Liver (tissue), 9 donors: ENCODE data around the gene WNT4. TPM values are rescaled to one million over a fixed set of nuclear protein-coding genes. Genes with fewer than 3 reads are reported as not detected.

Experiments used
- DNase-seq: peaks from one replicate; pipeline ENCODE4 v3.0.0-alpha.2; 2017; ENCODE audit warnings: low spot score
- H3K27ac ChIP-seq, 2 donors: one replicate each; pipeline ENCODE4 v1.7.0; 2013; ENCODE audit warnings: inconsistent platforms in 2 of 2, low read length in 2 of 2, control low read depth in 1 of 2, low read depth in 1 of 2, mild to moderate bottlenecking in 1 of 2
- H3K27me3 ChIP-seq, 4 donors: one replicate each; pipeline versions ENCODE4 v1.6.1 to v1.7.0; 2013; ENCODE audit warnings: low read length in 3 of 4, inconsistent platforms in 1 of 4, mild to moderate bottlenecking in 1 of 4, moderate library complexity in 1 of 4; ENCODE audit not compliant: control insufficient read depth in 4 of 4, insufficient read depth in 4 of 4
- H3K36me3 ChIP-seq, 4 donors: one replicate each; pipeline versions ENCODE4 v1.6.1 to v1.7.0; 2013; ENCODE audit warnings: low read length in 3 of 4, mild to moderate bottlenecking in 3 of 4, low read depth in 1 of 4, moderate library complexity in 1 of 4; ENCODE audit not compliant: control insufficient read depth in 4 of 4, insufficient read depth in 3 of 4
- H3K4me1 ChIP-seq, 4 donors: one replicate each; pipeline versions ENCODE4 v1.6.1 to v1.7.0; 2013; ENCODE audit warnings: low read length in 3 of 4, mild to moderate bottlenecking in 3 of 4, moderate library complexity in 1 of 4; ENCODE audit not compliant: control insufficient read depth in 4 of 4, insufficient read depth in 4 of 4
- H3K4me3 ChIP-seq, 3 donors: one replicate each; pipeline versions ENCODE4 v1.6.1 to v1.7.0; 2013; ENCODE audit warnings: low read length in 3 of 3, control low read depth in 1 of 3, low read depth in 1 of 3, mild to moderate bottlenecking in 1 of 3
- H3K9ac ChIP-seq, 2 donors: one replicate each; pipeline ENCODE4 v1.7.0; 2013; ENCODE audit warnings: low read length in 2 of 2, mild to moderate bottlenecking in 2 of 2, moderate library complexity in 2 of 2, control low read depth in 1 of 2, low read depth in 1 of 2
- H3K9me3 ChIP-seq, 4 donors: one replicate each; pipeline versions ENCODE4 v1.6.1 to v1.7.0; 2013; ENCODE audit warnings: low read length in 3 of 4; ENCODE audit not compliant: control insufficient read depth in 4 of 4
- EGR1 ChIP-seq, 2 donors: IDR thresholded peaks; 2 replicates each; pipeline ENCODE4 v1.6.1; 2016 to 2018; ENCODE audit warnings: antibody characterized with exemption in 2 of 2, low read depth in 2 of 2
- FOXA1 ChIP-seq: IDR thresholded peaks from 2 replicates; pipeline ENCODE4 v1.6.1; 2016; ENCODE audit warnings: antibody characterized with exemption
- FOXA2 ChIP-seq: IDR thresholded peaks from 2 replicates; pipeline ENCODE4 v1.6.1; 2016; ENCODE audit warnings: antibody characterized with exemption
- GABPA ChIP-seq, 2 donors: IDR thresholded peaks in 1 of 2; conservative IDR thresholded peaks in 1 of 2; 2 replicates each; pipeline ENCODE4 v1.6.1; 2016; ENCODE audit warnings: antibody characterized with exemption in 2 of 2, mild to moderate bottlenecking in 1 of 2, moderate library complexity in 1 of 2
- HNF4A ChIP-seq, 2 donors: conservative IDR thresholded peaks; 2 replicates each; pipeline ENCODE4 v1.6.1; 2016; ENCODE audit warnings: antibody characterized with exemption in 2 of 2, mild to moderate bottlenecking in 2 of 2
- HNF4G ChIP-seq: IDR thresholded peaks from 2 replicates; pipeline ENCODE4 v1.6.1; 2016; ENCODE audit warnings: antibody characterized with exemption
- RAD21 ChIP-seq, 2 donors: IDR thresholded peaks; 2 replicates each; pipeline ENCODE4 v1.6.1; 2016; ENCODE audit warnings: antibody characterized with exemption in 2 of 2, mild to moderate bottlenecking in 2 of 2
- RXRA ChIP-seq, 2 donors: IDR thresholded peaks; 2 replicates each; pipeline ENCODE4 v1.6.1; 2017 to 2018; ENCODE audit warnings: antibody characterized with exemption in 2 of 2, mild to moderate bottlenecking in 1 of 2
- SP1 ChIP-seq: IDR thresholded peaks from 2 replicates; pipeline ENCODE4 v1.6.1; 2018; ENCODE audit warnings: antibody characterized with exemption, mild to moderate bottlenecking
- TAF1 ChIP-seq: conservative IDR thresholded peaks from 2 replicates; pipeline ENCODE4 v1.6.1; 2016; ENCODE audit warnings: antibody characterized with exemption, mild to moderate bottlenecking
- YY1 ChIP-seq: IDR thresholded peaks from 2 replicates; pipeline ENCODE4 v1.6.1; 2016; ENCODE audit warnings: antibody characterized with exemption, mild to moderate bottlenecking
- WGBS: extraction: QIAGEN DNeasy Blood & Tissue Kit; methylation state at CpG from one replicate; pipeline ENCODE4 v1.1.7; 2013; 5-methylcytosine and 5-hydroxymethylcytosine counted together
- polyA plus RNA-seq, 2 donors: library from polyadenylated mRNA; stranded (reverse) in 1 of 2; unstranded in 1 of 2; fragments of 200-250 nt in 1 of 2; fragments of >200 nt in 1 of 2; fragmentation: Nextera tagmentation in 1 of 2; extraction: Ambion mirVana in 1 of 2; gene quantifications; one replicate each; pipeline versions ENCODE4 v1.2.1 to v1.2.3, GENCODE V29; 2013 to 2015
- total RNA-seq, 2 donors: library from RNA; depleted of rRNA; stranded (reverse); fragments of >200 nt; gene quantifications; one replicate each; pipeline ENCODE4 v1.2.3, GENCODE V29; 2014
- TF ChIP-seq, protein P1 (sequence below): IDR thresholded peaks from 2 replicates; pipeline ENCODE4 v1.6.1; 2016; ENCODE audit warnings: antibody characterized with exemption
- TF ChIP-seq, protein P2 (sequence below): fragments of 150-350 bp; IDR thresholded peaks from 2 replicates; pipeline ENCODE4 v1.5.1; 2017; ENCODE audit warnings: improper control_type of control experiment, low read depth, low read length; ENCODE audit not compliant: missing input control
- TF ChIP-seq, protein P3 (sequence below): IDR thresholded peaks from 2 replicates; pipeline ENCODE4 v1.6.1; 2016; ENCODE audit warnings: antibody characterized with exemption
- donor health status: healthy.
- donor health status: healthy.
- donor health status: healthy.
- donor health status: healthy.
- donor health status: healthy.

WNT4 gene
- total and polyA plus RNA-seq, 4 donors: under 0.01 to 0.09 TPM; not detected in 2

DNA sequence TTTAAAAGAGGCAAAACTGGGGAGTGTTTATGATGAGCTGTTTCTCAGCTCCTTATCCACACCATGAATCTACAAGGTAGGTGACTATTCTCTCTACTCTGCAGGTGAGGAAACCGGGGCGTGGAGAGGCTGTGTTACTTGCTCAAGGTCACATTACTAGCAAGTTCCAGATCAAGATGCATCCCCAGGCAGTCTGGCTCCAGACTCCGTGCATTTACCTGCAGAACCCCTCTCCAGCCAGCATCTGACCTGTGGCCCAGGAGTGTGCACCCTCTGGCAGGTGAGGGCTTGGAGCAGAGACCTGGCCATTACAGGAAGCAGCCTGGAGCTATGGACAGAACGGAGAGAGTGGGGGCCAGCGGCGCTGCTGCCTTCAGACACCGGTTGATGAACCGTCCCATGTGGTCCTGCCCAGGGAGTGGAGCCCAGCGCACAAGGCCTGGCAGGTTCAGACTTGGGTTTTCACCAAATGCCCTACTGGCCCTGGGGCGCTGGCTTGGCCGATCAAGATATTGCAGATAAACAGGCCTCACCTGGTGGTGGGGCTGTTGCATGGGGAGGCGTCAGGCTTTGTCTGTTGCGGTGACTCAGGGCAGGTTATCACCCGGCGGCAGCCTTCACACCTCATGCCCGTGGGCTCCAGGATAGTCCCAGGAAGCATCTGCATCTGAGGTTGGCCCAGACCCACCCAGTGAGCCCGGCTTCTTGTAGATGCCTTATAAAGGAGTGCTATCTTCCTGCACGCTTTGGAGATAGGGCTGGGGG, 29.2 kb upstream of the WNT4 start:
- Histone ChIP-seq H3K4me3 (no peak overlapping the region), H3K9ac (no peak overlapping the region), H3K27ac (no peak overlapping the region), H3K27me3 (peaks cover 0 to 3% (median 0%) of the 10 kb centered on the region in 4 donors), H3K9me3 (no peaks in the 10 kb centered on the region), H3K36me3 (no peaks in the 10 kb centered on the region), H3K4me1 (no peaks in the 10 kb centered on the region)
- DNase-seq: no peak
- 80% methylated on average over 18 of the region's 18 CpGs for WGBS
- no peak for TF ChIP-seq SP1
- TF ChIP-seq RXRA (IDR thresholded peaks at IDR 0.05): no peak
- TF ChIP-seq, protein P1, sequence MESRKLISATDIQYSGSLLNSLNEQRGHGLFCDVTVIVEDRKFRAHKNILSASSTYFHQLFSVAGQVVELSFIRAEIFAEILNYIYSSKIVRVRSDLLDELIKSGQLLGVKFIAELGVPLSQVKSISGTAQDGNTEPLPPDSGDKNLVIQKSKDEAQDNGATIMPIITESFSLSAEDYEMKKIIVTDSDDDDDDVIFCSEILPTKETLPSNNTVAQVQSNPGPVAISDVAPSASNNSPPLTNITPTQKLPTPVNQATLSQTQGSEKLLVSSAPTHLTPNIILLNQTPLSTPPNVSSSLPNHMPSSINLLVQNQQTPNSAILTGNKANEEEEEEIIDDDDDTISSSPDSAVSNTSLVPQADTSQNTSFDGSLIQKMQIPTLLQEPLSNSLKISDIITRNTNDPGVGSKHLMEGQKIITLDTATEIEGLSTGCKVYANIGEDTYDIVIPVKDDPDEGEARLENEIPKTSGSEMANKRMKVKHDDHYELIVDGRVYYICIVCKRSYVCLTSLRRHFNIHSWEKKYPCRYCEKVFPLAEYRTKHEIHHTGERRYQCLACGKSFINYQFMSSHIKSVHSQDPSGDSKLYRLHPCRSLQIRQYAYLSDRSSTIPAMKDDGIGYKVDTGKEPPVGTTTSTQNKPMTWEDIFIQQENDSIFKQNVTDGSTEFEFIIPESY: no peak
- no peak for TF ChIP-seq RAD21 (IDR thresholded peaks at IDR 0.05)
- no peak for TF ChIP-seq YY1
- TF ChIP-seq, protein P2, sequence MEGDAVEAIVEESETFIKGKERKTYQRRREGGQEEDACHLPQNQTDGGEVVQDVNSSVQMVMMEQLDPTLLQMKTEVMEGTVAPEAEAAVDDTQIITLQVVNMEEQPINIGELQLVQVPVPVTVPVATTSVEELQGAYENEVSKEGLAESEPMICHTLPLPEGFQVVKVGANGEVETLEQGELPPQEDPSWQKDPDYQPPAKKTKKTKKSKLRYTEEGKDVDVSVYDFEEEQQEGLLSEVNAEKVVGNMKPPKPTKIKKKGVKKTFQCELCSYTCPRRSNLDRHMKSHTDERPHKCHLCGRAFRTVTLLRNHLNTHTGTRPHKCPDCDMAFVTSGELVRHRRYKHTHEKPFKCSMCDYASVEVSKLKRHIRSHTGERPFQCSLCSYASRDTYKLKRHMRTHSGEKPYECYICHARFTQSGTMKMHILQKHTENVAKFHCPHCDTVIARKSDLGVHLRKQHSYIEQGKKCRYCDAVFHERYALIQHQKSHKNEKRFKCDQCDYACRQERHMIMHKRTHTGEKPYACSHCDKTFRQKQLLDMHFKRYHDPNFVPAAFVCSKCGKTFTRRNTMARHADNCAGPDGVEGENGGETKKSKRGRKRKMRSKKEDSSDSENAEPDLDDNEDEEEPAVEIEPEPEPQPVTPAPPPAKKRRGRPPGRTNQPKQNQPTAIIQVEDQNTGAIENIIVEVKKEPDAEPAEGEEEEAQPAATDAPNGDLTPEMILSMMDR: no peak
- no peak for TF ChIP-seq FOXA1
- TF ChIP-seq FOXA2: no peak
- TF ChIP-seq TAF1: no peak
- TF ChIP-seq EGR1 (IDR thresholded peaks at IDR 0.05; ENCODE audit: low read depth in 2 of 2): no peak
- TF ChIP-seq, protein P3, sequence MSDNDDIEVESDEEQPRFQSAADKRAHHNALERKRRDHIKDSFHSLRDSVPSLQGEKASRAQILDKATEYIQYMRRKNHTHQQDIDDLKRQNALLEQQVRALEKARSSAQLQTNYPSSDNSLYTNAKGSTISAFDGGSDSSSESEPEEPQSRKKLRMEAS: no peak
- no peak for TF ChIP-seq GABPA (IDR thresholded peaks at IDR 0.05 in 1 of 2, conservative IDR thresholded peaks at IDR 0.05 in 1 of 2)
- no peak for TF ChIP-seq HNF4G

DNA sequence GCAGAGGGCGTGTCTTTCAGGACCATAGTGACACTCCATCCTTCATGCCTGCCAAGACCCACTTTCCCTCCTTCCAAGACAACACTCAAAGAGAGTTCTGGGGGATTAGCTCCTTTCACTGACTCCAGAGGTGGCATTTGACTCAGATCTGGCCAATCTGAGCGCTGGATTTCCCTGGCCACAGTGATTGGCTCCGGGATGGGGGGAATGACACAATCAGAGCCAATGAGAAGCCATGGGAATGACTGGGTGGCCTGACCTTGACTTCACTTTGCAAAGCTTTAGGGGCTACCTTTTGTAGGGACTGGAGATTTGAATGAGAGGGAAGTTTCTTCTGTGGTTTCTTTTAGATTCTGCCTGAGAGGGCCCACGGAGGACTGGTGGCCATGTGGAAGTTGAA, 26.9 kb upstream of the WNT4 start:
- DNase-seq: no peak
- Histone ChIP-seq H3K9ac (no peak overlapping the region), H3K4me3 (no peak overlapping the region), H3K36me3 (no peaks in the 10 kb centered on the region), H3K27ac (no peak overlapping the region), H3K9me3 (no peaks in the 10 kb centered on the region), H3K4me1 (no peaks in the 10 kb centered on the region), H3K27me3 (peaks cover 0 to 3% (median 0%) of the 10 kb centered on the region in 4 donors)
- WGBS: 88% methylated on average over 4 of the region's 4 CpGs
- no peak for TF ChIP-seq GABPA (IDR thresholded peaks at IDR 0.05 in 1 of 2, conservative IDR thresholded peaks at IDR 0.05 in 1 of 2)

DNA sequence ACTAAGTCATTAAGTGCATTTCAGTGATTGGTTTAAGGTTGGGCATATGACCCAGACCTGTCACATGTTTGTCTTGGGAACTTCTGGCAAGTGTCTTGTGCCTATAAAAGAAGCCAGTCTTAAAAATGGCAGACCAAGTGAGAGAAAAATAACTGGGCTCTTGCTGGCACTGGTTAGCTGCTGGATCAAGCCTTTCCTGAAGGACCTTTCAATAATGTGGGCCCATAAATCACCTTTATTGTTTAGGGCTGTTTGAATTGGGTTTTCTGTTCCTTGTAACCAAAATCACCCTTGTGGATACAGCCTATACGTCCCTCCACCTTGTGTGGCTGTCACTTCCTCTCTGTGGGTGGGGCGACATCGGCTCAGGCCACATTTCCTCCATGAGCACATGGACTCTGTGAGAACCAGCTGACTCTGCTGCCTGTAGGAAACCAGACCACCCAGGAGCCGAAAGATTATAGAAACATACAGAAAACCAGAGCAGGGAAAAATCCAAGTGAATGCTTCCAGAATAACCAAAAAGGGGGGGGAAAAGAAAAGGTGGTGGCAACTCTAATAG, 25.6 kb upstream of the WNT4 start:
- Histone ChIP-seq H3K4me3 (no peak overlapping the region), H3K27me3 (no peaks in the 10 kb centered on the region), H3K9me3 (no peaks in the 10 kb centered on the region), H3K27ac (no peak overlapping the region), H3K9ac (no peak overlapping the region), H3K4me1 (no peaks in the 10 kb centered on the region), H3K36me3 (no peaks in the 10 kb centered on the region)
- no peak for DNase-seq
- 48% methylated on average over 4 of the region's 4 CpGs for WGBS
- TF ChIP-seq, protein P3: no peak
- no peak for TF ChIP-seq GABPA (IDR thresholded peaks at IDR 0.05 in 1 of 2, conservative IDR thresholded peaks at IDR 0.05 in 1 of 2)
- TF ChIP-seq EGR1 (IDR thresholded peaks at IDR 0.05; ENCODE audit: low read depth in 2 of 2): no peak
- TF ChIP-seq FOXA1: no peak
- TF ChIP-seq, protein P1: no peak
- TF ChIP-seq, protein P2: no peak
- TF ChIP-seq HNF4A (conservative IDR thresholded peaks at IDR 0.05): no peak
- TF ChIP-seq RAD21 (IDR thresholded peaks at IDR 0.05): no peak
- TF ChIP-seq FOXA2: no peak
